GM21619 (cell line): Measurements from ENCODE around the gene EPOP.
A peak's percentile ranks its signal among the peaks of the same experiment; 100 is the strongest.

Source experiments
- ATAC-seq: cut with Tn5 transposase; IDR thresholded peaks from one replicate; pipeline ENCODE4 v1.9.1; 2021; ENCODE audit not compliant: unreplicated experiment

Gene EPOP

DNA sequence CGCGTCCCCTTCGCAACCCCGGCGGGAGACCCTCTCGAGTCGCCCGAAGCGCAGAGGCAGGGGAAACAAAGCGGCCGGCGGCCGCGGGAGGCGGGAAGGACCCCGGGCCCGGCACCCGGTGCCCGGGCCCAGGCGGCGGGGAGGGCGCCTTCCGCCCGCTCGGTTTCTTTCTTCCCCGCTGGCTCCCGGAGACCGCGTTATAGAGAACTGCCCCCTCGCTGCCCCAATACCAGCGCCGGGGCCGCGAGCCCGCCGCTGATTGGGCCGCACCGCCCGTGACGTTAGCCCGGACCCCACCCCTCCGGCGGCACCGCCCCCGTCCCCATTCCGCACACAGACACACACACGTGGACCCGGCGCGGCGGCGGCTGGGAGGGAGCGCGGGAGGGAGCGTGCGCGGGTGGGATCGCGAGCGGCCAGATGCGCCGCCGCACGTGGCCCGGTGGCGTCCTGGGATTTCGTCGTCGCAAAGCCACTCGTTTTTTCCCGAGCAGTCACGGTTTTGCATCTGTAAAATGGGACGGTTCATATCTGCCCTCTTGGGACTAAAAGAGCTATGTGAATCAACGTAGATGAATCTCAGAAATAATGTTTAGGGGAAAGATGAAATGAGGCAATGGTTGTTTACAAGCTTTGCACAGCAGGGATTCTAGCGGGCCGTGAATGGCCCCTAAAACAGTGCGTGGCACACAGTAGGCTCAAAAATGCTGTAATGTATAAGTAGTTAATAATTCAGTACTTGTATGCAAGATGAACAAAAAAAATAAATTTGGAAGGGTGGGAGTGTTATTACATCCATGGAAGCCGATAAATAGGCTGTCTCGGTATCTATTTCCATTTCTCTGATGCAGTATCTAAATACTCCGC, at the start of gene EPOP:
Gene EPOP, minus strand, starts transcription at position 209 of the 867 bp plus-strand sequence. CDS start 462 bp downstream, outside the sequence.
- peak; percentile 60 for ATAC-seq

DNA sequence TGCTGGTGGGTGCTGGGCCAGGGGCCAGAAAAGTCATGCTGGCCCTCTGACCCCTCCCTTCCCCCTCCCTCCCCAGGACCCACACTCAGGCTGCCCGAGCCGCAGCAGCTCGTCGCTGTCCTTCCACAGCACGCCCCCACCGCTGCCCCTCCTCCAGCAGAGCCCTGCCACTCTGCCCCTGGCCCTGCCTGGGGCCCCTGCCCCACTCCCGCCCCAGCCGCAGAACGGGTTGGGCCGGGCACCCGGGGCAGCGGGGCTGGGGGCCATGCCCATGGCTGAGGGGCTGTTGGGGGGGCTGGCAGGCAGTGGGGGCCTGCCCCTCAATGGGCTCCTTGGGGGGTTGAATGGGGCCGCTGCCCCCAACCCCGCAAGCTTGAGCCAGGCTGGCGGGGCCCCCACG, 47.0 kb upstream of the EPOP start:
- no peak for ATAC-seq

GRCh38 chr17:38720941-38721340, 46.2 kb upstream of the EPOP start:
- no peak for ATAC-seq

GRCh38 chr17:38719943-38720641, 45.3 kb upstream of the EPOP start:
- ATAC-seq: no peak

GRCh38 chr17:38719289-38719942, 44.7 kb upstream of the EPOP start:
- no peak for ATAC-seq

DNA sequence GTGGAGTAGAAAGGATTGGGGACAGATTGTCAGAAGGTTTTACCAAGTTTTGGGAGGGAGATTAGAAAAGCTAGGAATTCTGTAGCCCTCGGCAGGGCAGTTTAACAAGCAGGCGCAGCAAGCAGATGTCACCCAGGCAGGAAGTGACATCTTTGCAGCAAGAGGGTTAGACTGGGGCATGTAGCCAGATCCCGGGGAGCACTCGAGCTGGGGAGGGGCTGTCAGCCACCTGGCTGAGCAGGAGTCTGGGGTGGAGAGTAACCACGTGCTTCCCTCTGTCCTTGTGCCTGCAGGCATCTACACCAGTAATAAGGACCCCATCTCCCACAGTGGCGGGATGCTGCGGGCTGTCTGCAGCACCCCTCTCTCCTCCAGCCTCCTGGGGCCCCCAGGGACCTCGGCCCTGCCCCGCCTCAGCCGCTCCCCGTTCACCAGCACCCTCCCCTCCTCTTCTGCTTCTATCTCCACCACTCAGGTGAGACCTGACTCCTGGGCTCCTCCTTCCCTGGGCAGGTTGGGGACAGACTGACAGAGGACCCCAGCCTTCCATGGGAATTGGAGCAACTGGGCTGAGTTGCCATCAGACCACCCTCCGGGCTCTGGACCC, 42.5 kb upstream of the EPOP start:
- no peak for ATAC-seq

DNA sequence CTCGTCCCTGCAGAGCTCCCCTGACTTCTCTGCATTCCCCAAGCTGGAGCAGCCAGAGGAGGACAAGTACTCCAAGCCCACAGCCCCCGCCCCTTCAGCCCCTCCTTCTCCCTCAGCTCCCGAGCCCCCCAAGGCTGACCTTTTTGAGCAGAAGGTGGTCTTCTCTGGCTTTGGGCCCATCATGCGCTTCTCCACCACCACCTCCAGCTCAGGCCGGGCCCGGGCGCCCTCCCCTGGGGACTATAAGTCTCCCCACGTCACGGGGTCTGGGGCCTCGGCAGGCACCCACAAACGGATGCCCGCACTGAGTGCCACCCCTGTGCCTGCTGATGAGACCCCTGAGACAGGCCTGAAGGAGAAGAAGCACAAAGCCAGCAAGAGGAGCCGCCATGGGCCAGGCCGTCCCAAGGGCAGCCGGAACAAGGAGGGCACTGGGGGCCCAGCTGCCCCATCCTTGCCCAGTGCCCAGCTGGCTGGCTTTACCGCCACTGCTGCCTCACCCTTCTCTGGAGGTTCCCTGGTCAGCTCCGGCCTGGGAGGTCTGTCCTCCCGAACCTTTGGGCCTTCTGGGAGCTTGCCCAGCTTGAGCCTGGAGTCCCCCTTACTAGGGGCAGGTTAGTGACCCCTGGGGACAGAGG, 41.7 kb upstream of the EPOP start:
- ATAC-seq: no peak

DNA sequence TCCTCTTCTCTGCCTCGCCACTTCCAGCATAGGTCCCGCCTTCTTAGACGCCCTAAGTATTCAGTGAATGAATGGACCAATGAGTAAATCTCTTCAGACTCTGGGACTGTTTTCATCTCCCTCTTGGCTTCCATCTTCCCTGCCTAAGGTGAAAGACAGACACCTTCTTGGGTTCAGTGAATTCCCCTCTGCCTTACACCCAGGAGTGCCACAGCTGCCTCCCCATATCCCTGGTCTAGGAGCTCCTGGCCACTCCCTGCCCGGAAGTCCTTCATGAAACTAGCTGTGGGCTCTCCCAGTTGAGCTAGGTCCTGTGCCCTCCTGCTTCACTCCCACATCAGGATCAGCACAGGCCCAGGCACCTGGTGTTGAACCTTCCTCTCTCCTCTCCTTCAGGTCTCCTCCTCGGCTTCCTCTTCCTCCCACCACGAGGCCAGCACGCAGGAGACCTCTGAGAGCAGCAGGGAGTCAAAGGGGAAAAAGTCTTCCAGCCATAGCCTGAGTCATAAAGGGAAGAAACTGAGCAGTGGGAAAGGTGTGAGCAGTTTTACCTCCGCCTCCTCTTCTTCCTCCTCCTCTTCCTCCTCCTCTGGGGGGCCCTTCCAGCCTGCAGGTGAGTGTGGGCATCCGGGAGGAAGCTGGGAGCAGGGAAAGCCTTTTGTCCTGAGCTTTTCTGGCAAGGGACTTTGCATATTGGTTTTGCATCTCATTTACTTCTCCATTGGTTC, 40.6 kb upstream of the EPOP start:
- ATAC-seq: no peak

DNA sequence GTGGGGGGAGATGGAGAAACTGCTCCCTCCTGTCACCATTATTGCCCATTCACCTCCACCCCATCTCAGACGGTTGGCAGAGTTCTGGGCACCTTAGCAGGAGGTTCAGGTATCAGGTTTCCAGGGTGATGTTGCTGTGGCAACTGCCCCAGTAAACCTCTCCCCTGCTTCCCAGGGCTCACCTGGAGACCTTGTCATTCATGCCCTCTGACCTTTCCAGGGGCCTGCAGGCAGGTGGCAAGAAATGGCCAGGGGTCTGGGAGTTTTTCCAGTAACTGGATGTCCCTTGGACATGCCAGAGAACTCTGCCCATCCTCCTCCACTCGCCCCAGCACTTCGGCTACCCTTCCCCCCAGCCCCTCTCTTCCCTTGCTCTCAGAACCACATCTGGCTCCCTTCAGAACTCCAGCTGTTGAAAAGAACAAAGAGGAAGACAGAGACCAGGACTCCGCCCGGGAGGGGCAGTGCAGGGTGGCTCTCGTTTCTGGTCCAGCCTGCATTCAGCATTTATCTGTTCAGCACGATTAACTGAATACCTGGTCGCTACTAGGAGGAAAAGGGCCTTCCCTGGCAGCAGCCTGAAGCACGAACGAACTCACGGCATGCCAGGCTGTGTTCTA, 38.8 kb upstream of the EPOP start:
- no peak for ATAC-seq

GRCh38 chr17:38712593-38712992, 37.8 kb upstream of the EPOP start:
- no peak for ATAC-seq

DNA sequence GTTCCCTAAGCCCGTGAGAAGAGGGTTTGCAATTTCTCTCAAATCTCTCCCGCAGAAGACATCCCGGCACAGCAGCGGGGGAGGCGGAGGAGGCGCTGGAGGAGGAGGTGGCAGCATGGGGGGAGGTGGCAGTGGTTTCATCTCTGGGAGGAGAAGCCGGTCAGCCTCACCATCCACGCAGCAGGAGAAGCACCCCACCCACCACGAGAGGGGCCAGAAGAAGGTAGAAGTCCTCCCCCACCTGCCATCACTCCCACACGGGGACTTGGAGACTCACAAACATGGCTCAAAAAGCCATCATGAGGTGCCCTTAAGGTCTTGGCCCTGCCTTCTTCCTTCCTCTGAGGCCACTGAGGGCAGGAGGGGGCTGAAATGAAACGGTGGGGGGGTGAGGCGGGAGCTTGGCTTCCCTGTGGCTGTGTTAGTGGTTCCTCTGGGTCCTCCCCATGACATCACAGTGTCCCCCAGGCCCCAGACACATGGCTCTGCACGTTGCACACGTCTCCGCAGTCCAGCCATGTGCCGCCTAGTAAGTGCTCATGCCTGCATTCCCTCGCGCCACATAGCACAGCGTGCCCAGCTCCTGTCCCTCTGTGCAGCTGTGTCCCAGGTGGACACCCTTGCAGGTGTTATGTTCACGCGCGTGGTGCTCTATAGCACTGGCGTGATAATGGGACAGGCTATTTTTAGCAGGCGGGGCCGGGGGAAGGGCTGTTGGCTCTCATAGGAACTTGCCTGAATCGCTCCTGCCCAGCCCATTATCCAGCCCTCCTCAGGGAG, 37.2 kb upstream of the EPOP start:
- ATAC-seq: no peak

DNA sequence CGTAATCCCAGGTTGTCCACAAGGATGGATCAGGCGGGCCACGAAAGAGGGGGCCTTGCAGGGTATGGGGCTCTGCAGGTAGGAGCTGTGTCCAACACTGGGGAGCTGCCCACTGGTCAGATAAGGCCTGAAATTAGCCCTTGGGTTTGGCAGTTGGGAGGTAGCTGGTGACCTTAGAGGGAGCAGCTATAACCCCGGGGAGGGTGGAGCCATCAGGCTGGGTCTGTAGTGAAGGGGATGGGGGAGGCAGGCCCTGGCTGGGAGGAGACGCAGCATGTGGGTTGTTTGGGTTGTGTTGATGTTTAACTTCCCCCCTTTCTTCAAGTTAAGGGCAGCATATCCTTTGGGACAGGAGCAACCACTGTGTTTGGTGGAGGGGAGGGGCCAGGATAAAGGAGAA, 36.2 kb upstream of the EPOP start:
- no peak for ATAC-seq

DNA sequence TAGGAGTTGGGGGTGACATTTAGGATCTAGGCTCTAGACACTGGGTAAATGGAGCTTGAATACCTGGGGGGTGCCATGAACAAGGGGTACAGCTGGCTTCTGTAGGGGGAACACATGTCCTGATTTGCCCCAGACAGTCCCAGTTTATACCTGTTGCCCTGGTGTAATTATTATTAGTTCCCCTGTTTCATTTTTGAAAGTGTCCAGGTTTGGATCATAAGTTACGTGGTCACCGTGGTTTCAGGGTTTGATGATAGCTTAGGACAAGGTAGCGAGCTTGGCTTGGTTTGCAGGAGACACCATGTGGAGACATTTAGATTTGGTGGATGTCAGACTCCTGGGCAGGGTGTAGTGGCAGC, 35.8 kb upstream of the EPOP start:
- no peak for ATAC-seq

- no peak for ATAC-seq
Observed at GRCh38 chr17:38709864-38710603, 35.3 kb upstream of the EPOP start.

GRCh38 chr17:38709104-38709820, 34.5 kb upstream of the EPOP start:
- no peak for ATAC-seq

GRCh38 chr17:38707678-38708351, 33.1 kb upstream of the EPOP start:
- no peak for ATAC-seq

DNA sequence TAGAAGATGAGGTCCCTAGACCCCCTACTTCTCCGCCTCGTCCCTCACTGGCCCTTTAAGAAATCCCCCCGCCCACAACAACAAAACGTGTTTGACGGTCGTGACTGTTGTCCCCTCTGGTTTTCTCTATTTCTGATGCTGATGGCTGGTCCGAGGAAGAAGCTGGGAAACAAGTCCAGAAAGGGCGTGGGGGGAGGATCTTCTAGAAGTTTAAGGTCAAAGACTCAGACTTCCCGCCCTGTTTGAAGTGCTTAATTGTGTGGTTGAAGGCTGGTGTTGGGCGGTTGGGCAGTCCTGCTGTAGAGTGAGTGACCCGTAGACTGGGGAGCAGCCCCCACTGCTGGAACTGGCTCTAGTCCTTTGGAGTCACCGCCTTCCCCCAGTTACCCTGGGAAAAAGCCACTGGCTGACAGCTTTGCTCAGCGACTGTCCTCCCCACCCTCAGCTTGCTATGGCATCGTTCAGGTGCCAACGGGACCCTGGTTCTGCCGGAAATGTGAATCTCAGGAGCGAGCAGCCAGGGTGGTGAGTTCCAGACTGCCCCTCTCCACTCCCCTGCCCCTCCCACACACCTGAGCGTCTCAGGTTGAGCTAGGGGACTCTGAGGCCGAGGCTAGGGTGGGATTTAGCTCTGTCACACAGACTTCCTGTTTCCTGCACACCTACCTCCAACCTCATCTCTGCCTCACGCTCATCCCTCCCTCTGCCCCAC, 31.9 kb upstream of the EPOP start:
- no peak for ATAC-seq
